T47D (cell line): ENCODE data around the gene SLC7A14.

Experiments used
- DNase-seq, 2 experiments: peaks; one replicate each; pipeline versions ENCODE4 v3.0.0 to v3.0.0-alpha.2; 2011 to 2012; ENCODE audit warnings: low read depth in 1 of 2, low spot score in 1 of 2
- JUND ChIP-seq: IDR thresholded peaks from 2 replicates; pipeline ENCODE4 v1.6.1; 2012; ENCODE audit warnings: low read depth
- in situ Hi-C: cut with HindIII; loops from 2 replicates; pipeline ENCODE4 v1.10.0; 2016; ENCODE audit warnings: low sequenced_read_pairs, low pct_unique_long_range_greater_than_20kb

Gene SLC7A14

DNA sequence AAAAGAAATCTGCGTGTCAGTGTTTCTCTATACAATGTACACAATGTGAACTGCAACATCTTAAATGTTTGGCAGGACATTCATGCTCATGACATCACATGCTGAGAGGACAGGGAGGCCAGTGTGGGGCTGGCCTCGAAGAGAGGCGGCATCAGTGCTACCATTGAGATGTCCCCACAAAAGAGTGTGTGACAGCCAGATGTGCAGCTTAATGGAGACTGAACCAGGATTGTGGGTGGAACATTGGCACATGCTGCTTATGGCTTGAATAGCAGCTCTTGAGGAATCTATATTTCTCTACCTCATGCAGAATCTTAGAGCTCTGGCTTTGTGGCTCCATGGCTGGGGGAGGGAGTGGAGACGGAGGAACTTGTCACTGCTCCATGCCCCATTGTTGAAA lies 148.7 kb downstream of the SLC7A14 start:
- TF ChIP-seq JUND: no peak
- no peak for DNase-seq
- in situ Hi-C loops: no loop called here

DNA sequence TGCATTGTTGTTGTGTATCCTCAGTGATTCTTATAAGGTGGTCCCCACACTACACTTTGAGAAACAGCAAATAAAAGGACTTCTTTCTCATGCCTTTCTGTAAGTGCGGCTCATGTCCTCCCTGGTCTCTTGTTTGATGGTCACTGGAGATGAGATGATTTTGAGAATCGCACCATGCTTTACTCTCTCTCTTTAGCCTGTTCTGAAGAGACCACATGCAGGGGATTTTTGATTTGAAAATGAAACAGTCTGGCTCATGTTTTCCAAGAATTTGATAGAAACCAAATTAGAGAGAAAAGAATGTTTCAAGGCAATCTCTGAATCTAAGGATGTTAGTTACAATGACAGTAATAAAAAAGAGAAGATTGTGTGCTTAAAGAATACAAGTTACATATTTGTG lies 149.2 kb downstream of the SLC7A14 start:
- in situ Hi-C loops: no loop called here
- no peak for DNase-seq
- TF ChIP-seq JUND: no peak

DNA sequence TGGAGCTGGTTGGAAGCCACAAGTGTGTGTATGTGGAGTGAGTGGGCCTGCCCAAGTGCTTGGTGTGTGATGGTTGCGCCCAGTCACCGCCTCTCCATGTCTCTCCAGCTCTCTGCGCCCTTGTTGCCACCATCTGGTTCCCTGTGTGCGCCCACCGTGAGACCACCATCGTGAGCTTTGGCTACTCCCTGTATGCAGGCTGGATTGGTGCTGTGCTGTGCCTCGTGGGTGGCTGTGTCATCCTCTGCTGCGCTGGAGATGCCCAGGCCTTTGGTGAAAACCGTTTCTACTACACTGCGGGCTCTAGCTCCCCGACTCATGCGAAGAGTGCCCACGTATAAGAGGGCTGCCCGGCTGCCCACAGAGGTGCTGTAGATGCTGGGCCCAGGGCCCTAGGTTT lies 153.5 kb downstream of the SLC7A14 start:
- no peak for DNase-seq
- TF ChIP-seq JUND: no peak
- in situ Hi-C loops: no loop called here

DNA sequence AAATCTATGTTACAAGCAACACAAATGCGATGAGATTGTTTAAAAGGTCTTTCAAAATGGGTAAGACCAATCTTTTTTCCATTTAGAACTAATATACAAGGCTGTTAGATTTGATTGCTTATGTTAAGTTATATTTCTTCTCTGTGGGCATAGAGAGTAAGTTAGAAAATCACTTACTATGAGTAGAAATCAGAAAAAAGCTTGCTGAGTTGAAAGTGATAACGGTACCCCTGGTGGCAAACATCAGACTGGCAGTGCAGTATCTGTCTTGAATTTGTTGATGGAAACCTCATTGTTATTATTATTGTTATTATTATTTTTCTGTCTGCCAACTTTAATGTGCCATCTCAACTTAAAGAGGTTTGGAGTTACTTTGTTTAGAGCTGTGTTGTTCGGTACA lies 154.8 kb downstream of the SLC7A14 start:
- in situ Hi-C loops: no loop called here
- no peak for DNase-seq
- TF ChIP-seq JUND: no peak

DNA sequence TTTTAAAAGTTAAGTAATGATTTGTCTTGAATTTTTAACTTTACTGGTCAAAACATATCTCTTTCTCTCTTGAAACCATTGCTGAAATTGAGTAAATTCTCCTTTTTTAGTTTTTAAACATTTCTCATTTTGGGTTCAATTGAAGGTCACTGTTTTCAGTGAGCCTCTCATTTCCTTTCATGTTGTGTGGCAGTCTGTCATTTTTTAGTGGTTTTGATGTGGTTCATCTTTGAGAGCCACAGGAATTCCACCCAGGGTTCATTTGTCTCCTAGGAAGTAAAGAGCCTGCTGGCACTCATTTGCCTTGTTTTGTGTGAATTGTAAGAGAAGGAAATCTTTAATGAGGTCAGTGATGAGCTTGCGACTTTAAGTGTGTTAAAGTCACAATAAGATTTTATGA lies 156.8 kb downstream of the SLC7A14 start:
- in situ Hi-C loops: no loop called here
- DNase-seq: no peak
- no peak for TF ChIP-seq JUND

DNA sequence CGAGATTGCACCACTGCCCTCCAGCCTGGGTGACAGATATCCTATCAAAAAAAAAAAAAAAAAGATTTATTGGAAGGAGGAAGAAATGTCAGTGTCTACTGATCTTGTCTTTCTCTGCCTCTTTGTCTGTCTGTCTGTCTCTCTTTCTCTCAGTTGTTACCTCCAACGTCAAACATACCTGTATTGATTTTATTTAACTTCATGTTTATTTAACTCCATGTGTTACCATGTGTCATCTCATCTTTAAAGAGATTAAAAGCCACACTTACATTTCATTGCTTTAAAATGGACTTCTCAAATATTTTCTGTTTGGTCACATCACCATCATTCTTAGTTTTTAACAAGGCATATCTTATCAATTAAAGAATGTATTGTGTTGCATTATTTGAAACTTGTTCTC lies 157.8 kb downstream of the SLC7A14 start:
- in situ Hi-C loops: no loop called here
- no peak for DNase-seq
- no peak for TF ChIP-seq JUND

DNA sequence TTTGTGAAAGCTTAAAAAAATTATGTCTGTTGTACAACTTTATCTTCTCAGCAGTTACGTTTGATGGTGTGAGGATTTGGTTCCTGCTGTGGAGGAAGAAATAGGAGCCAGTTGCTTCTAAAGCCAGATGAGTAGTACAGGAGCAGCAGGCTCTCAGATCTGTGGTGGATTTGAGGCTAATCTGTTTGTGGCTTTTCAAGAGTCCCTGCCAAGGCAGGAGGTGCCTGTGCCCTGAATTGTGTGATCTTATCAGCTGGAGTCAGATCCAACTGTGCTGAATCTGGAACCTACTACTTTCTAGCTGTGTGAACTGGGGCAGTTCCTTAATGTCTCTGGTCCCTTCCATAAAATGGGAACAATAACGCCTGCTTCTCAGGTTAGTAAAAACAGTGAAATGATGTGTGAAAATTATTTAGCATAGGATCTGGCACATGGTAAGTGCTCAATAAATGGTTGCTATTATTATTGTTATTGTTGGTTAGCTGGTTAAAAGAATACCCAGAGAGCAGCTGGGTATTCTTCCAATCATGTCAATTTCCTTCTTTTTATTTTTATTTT lies 159.6 kb downstream of the SLC7A14 start:
- TF ChIP-seq JUND: no peak
- peak in 1 of 2 experiments; percentile 35 for DNase-seq
- in situ Hi-C loops: no loop called here

DNA sequence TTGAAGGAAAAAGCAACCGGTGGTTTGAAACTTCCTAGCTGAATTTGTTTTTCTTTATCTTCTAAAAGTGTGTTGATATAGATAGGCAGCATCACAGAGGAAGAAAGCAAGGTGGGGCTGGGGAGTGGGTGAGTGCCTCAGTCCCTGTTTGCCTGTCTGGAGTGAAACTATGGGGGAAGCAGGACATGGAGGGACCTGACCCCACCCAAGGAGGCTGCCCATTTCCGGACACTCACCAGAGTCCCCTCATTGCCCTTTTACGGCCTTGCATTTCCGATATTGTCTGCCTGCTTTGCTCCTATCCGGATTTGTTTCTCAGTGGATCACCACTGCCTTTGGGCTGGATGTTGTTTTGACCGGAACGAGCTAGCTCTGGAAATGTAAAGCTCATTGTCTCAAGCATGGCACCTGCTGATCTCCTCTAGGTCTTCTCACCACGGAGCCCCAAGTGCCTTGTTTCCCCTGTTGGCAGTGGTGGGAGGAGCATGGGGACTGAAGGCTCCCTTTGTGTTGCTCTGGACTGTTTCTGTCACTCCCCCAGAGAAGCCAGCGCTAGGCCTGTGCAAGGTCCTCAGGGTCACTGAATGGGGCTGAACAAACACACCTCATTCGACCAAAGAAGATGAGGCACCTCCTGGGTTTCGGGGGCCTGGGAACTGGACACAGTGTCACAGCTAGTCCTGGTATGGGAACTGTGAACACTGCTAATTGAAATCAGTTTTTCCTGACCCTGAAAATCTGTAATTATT lies 160.2 kb downstream of the SLC7A14 start:
- TF ChIP-seq JUND: no peak
- in situ Hi-C loops: no loop called here
- no peak for DNase-seq

DNA sequence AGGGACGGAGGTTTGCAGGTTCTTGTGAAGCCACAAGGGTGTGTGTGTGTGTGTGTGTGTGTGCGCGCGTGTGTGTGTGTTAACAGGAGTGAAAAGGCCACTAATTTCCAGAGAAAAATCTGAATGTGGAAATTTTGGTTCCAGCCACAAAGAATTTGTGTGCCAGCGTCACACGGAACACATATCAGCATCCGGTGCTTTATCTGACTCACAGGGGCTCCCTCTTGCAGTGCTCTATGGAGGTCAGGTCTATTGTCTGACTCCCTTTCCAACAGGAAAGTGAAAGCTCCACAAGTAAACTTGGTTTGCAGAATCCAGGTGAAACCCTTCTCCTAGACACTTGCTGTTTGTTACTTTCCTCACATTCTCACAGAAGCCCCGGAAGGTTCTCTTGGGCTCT lies 161.0 kb downstream of the SLC7A14 start:
- in situ Hi-C loops: no loop called here
- no peak for DNase-seq
- TF ChIP-seq JUND: no peak

DNA sequence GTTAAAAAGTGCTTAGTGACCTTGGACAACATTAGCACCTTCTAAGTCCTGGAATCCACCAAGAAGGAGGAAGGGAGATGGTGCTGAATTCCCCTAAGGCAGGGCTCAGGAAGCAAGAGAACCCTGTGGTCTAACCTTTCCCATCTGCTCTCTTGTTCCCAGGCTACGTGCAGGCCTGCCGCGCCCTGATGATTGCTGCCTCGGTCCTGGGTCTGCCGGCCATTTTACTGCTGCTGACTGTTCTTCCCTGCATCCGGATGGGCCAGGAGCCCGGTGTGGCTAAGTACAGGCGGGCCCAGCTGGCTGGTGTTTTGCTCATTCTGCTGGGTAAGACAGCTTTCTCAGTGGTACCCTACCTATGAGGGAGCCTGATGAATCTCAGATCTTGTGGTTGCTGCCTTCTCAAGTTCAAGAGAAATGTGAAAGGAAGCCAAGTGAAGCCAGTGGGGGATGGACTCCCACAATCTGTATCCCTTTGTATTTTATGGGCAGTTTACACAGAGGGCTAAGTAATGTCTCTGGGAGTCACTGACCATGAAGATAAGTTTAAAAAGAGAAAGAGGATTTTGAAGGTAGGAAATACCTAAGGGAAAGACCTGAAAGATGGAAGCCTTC lies 162.8 kb downstream of the SLC7A14 start:
- no peak for TF ChIP-seq JUND
- no peak for DNase-seq
- in situ Hi-C loops: no loop called here

DNA sequence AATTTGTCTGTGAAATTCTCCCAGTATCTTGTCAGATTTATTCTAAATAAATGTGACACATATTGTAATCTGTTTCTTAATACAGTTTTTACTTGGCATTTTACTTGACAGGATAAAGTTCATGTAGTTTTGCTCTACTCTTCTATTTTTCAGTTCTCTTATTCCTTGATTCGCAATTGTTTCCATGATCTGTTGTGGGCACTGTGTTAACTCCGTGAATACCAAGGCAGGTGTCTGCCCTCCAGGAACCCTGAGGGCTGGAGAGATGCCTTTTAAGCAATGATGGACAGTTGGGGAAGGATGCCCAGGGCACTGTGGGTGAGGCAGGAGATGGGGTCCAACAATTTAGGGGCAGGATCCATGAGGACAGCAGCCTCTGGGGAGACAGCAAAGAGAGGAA lies 164.1 kb downstream of the SLC7A14 start:
- no peak for DNase-seq
- in situ Hi-C loops: no loop called here
- no peak for TF ChIP-seq JUND

DNA sequence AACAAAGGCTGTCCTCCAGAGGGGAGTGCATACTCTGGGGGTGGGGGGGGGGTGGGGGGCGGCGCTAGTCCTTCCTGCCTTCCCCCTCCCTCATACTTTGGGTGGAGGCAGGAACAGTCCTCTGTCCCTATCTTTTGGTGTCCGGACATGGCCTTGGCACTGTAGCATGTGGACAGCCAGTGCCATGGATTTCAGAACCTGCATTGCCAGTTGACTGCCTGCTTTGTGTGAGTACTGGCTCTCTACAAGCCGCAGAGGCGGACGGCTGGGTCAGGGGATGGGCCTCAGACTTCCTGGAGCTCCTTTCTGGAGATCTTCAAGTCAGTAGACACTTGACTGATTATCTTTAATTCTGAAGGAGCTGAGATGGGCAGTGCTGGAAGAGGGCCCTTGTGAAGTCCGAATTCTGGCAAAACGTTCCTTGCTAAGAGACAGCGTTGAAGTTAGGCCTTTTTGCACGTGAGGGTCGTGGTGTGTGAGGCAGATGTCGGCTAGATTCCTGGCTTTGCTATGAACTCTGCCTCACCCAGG lies 164.7 kb downstream of the SLC7A14 start:
- in situ Hi-C loops: no loop called here
- no peak for TF ChIP-seq JUND
- no peak for DNase-seq

DNA sequence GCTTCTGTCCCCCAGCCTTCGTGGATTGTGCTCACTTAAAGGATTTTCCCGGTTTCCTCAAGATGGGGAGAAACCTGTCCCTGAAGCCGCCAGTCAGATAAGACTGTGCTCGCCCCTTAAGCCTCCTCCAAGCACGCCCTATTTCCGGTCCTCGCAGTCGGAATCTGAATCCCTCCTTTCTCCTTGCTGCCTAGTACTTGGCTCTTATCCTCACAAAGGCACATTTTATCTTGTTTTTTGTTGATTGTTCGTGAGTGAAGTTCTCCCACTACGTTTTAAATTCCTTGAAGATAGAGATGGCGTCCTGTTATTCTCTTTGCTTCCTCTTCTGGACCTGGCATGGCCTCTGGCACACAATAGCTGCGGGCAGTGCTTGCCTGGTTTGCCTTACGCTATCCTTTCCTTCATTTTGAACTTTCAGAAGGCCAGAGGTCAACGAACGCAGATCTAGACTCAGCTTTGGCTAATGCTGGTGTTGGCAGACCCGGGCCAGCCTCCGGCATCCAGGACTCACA lies 165.5 kb downstream of the SLC7A14 start:
- TF ChIP-seq JUND: no peak
- DNase-seq: no peak
- in situ Hi-C loops: no loop called here
